K562 (cell line): ENCODE data around the gene KMT5B. TPM values are rescaled to one million over a fixed set of nuclear protein-coding genes. Genes with fewer than 3 reads are reported as not detected.

Experiments
- DACH1 ChIP-seq: fragments of 450-650 bp; IDR thresholded peaks from 2 replicates; pipeline ENCODE4 v1.6.1; 2018; ENCODE audit not compliant: partially characterized antibody
- GATA2 ChIP-seq: sonication (generic); formaldehyde crosslinking; IDR thresholded peaks from 2 replicates; pipeline ENCODE4 v1.4.0; 2020; ENCODE audit warnings: mild to moderate bottlenecking, missing genetic modification reagents
- GATAD2A ChIP-seq: fragments of 450-650 bp; IDR thresholded peaks from 2 replicates; pipeline ENCODE4 v1.6.1; 2017
- GTF2E2 ChIP-seq: fragments of 200-800 bp; sonication (Bioruptor generic); IDR thresholded peaks from 2 replicates; pipeline ENCODE4 v1.6.1; 2016; ENCODE audit warnings: missing genetic modification characterization, missing compliant biosample characterization
- HNRNPLL ChIP-seq: fragments of 200-400 bp; formaldehyde crosslinking; IDR thresholded peaks from 2 replicates; pipeline ENCODE4 v1.6.1; 2017; ENCODE audit warnings: low read length, low read depth, mild to moderate bottlenecking; ENCODE audit not compliant: poor library complexity, severe bottlenecking
- KDM5B ChIP-seq: fragments of 200-600 bp; sonication (generic); IDR thresholded peaks from 2 replicates; pipeline ENCODE4 v1.6.1; 2012; ENCODE audit warnings: low read depth, mild to moderate bottlenecking, moderate library complexity, low read length, control low read depth, inconsistent platforms; ENCODE audit not compliant: insufficient replicate concordance
- MED1 ChIP-seq: sonication (generic); formaldehyde crosslinking; IDR thresholded peaks from 2 replicates; pipeline ENCODE4 v1.8.1; 2023; ENCODE audit warnings: missing genetic modification reagents, borderline replicate concordance
- MYBL2 ChIP-seq, 2 experiments: fragments of 450-650 bp in 1 of 2; sonication (generic) in 1 of 2; formaldehyde crosslinking in 1 of 2; IDR thresholded peaks; 2 replicates each; pipeline versions ENCODE4 v1.6.1 to v1.8.1; 2017 to 2022; ENCODE audit warnings: borderline replicate concordance in 1 of 2, inconsistent platforms in 1 of 2, low read depth in 1 of 2, mild to moderate bottlenecking in 1 of 2, missing genetic modification reagents in 1 of 2, moderate library complexity in 1 of 2
- NR2F6 ChIP-seq: fragments of 450-650 bp; formaldehyde crosslinking; IDR thresholded peaks from 2 replicates; pipeline ENCODE4 v1.4.0; 2020; ENCODE audit warnings: mild to moderate bottlenecking
- PML ChIP-seq: IDR thresholded peaks from 2 replicates; pipeline ENCODE4 v1.6.1; 2012; ENCODE audit warnings: low read length, inconsistent platforms
- POLR2B ChIP-seq: fragments of 450-650 bp; IDR thresholded peaks from 2 replicates; pipeline ENCODE4 v1.6.1; 2018; ENCODE audit warnings: low read depth; ENCODE audit not compliant: partially characterized antibody
- RBM15 ChIP-seq: fragments of 200-400 bp; formaldehyde crosslinking; IDR thresholded peaks from 2 replicates; pipeline ENCODE4 v1.6.1; 2018; ENCODE audit warnings: mild to moderate bottlenecking, low read length, moderate library complexity; ENCODE audit not compliant: insufficient read depth
- SREBF2 ChIP-seq: sonication (generic); formaldehyde crosslinking; IDR thresholded peaks from 2 replicates; pipeline ENCODE4 v1.4.0; 2020; ENCODE audit warnings: mild to moderate bottlenecking, missing genetic modification reagents
- SRSF7 ChIP-seq: fragments of 200-400 bp; formaldehyde crosslinking; optimal IDR thresholded peaks from 2 replicates; pipeline ENCODE3; 2017; ENCODE audit warnings: mild to moderate bottlenecking, low read depth, low read length
- USF1 ChIP-seq: sonication (generic); formaldehyde crosslinking; IDR thresholded peaks from 2 replicates; pipeline ENCODE4 v1.9.0; 2022; ENCODE audit warnings: mild to moderate bottlenecking, missing genetic modification reagents
- ZNF212 ChIP-seq: fragments of 450-650 bp; formaldehyde crosslinking; IDR thresholded peaks from 2 replicates; pipeline ENCODE4 v1.4.0; 2020; ENCODE audit warnings: mild to moderate bottlenecking
- ZNF263 ChIP-seq: sonication (generic); formaldehyde crosslinking; IDR thresholded peaks from 2 replicates; pipeline ENCODE4 v1.8.0; 2022; ENCODE audit warnings: mild to moderate bottlenecking, missing genetic modification reagents, borderline replicate concordance
- polyA plus RNA-seq, 8 experiments: library from polyadenylated mRNA; depleted of rRNA in 4 of 8; stranded (reverse) in 5 of 8; unstranded in 3 of 8; fragments of >200 nt; fragmentation: Nextera tagmentation in 2 of 8; fragmentation: Illumina TruSeq in 1 of 8; extraction: Ambion mirVana in 2 of 8; extraction: Trizol in 1 of 8; gene quantifications; 2 replicates each; pipeline versions ENCODE4 v1.2.1 to v1.2.3, GENCODE V29; 2011 to 2014; ENCODE audit warnings: inconsistent platforms in 1 of 8, missing spikeins in 1 of 8
- total RNA-seq, 7 experiments: library from RNA; depleted of rRNA in 6 of 7; stranded (reverse); fragments of >200 nt in 6 of 7; fragmentation: Illumina TruSeq in 2 of 7; extraction: Trizol in 2 of 7; gene quantifications; 2 replicates each; pipeline versions ENCODE4 v1.2.1 to v1.2.3, GENCODE V29; 2011 to 2021; ENCODE audit warnings: low replicate concordance in 1 of 7
- TF ChIP-seq, protein P1 (sequence below): IDR thresholded peaks from 3 replicates; pipeline ENCODE4 v1.6.1; 2011; ENCODE audit warnings: borderline replicate concordance, mild to moderate bottlenecking; ENCODE audit not compliant: insufficient read length, insufficient read depth
- TF ChIP-seq, protein P2 (sequence below): sonication (generic); formaldehyde crosslinking; IDR thresholded peaks from 2 replicates; pipeline ENCODE4 v1.8.1; 2023; ENCODE audit warnings: mild to moderate bottlenecking, missing genetic modification reagents
- TF ChIP-seq, protein P3 (sequence below), 2 experiments: fragments of 450-650 bp in 1 of 2; IDR thresholded peaks; 2 replicates each; pipeline ENCODE4 v1.6.1; 2011 to 2017; ENCODE audit warnings: low read depth in 2 of 2, antibody characterized with exemption in 1 of 2, borderline replicate concordance in 1 of 2, low read length in 1 of 2, mild to moderate bottlenecking in 1 of 2, mixed read lengths in 1 of 2; ENCODE audit not compliant: control insufficient read depth in 1 of 2

Gene KMT5B
- total and polyA plus RNA-seq, 9 of the 15 experiments (the other 6 are each of a cell fraction or from before 2014, with no cell fraction given), result 7.3 to 27.3 (median 20.9) TPM

- no peak for TF ChIP-seq KDM5B
- TF ChIP-seq, protein P1, sequence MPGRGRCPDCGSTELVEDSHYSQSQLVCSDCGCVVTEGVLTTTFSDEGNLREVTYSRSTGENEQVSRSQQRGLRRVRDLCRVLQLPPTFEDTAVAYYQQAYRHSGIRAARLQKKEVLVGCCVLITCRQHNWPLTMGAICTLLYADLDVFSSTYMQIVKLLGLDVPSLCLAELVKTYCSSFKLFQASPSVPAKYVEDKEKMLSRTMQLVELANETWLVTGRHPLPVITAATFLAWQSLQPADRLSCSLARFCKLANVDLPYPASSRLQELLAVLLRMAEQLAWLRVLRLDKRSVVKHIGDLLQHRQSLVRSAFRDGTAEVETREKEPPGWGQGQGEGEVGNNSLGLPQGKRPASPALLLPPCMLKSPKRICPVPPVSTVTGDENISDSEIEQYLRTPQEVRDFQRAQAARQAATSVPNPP, result no peak
- no peak for TF ChIP-seq MED1 (CRISPR knock-in tag)
- TF ChIP-seq PML, result peak; percentile 52; the same call in 1 of the 2 replicates
- TF ChIP-seq GATA2, result no peak
- TF ChIP-seq HNRNPLL, result peak; percentile 87
- TF ChIP-seq ZNF263 (CRISPR knock-in tag), result no peak
- no peak for TF ChIP-seq SRSF7
- TF ChIP-seq POLR2B, result peak; percentile 20
- TF ChIP-seq GTF2E2 (tag), result no peak
- TF ChIP-seq, protein P2, sequence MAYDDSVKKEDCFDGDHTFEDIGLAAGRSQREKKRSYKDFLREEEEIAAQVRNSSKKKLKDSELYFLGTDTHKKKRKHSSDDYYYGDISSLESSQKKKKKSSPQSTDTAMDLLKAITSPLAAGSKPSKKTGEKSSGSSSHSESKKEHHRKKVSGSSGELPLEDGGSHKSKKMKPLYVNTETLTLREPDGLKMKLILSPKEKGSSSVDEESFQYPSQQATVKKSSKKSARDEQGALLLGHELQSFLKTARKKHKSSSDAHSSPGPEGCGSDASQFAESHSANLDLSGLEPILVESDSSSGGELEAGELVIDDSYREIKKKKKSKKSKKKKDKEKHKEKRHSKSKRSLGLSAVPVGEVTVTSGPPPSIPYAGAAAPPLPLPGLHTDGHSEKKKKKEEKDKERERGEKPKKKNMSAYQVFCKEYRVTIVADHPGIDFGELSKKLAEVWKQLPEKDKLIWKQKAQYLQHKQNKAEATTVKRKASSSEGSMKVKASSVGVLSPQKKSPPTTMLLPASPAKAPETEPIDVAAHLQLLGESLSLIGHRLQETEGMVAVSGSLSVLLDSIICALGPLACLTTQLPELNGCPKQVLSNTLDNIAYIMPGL, result no peak
- TF ChIP-seq SREBF2 (CRISPR knock-in tag), result no peak
- no peak for TF ChIP-seq DACH1
- no peak for TF ChIP-seq ZNF212 (CRISPR knock-in tag)
- TF ChIP-seq USF1, result peak; percentile 57
- no peak for TF ChIP-seq RBM15
- TF ChIP-seq, protein P3, sequence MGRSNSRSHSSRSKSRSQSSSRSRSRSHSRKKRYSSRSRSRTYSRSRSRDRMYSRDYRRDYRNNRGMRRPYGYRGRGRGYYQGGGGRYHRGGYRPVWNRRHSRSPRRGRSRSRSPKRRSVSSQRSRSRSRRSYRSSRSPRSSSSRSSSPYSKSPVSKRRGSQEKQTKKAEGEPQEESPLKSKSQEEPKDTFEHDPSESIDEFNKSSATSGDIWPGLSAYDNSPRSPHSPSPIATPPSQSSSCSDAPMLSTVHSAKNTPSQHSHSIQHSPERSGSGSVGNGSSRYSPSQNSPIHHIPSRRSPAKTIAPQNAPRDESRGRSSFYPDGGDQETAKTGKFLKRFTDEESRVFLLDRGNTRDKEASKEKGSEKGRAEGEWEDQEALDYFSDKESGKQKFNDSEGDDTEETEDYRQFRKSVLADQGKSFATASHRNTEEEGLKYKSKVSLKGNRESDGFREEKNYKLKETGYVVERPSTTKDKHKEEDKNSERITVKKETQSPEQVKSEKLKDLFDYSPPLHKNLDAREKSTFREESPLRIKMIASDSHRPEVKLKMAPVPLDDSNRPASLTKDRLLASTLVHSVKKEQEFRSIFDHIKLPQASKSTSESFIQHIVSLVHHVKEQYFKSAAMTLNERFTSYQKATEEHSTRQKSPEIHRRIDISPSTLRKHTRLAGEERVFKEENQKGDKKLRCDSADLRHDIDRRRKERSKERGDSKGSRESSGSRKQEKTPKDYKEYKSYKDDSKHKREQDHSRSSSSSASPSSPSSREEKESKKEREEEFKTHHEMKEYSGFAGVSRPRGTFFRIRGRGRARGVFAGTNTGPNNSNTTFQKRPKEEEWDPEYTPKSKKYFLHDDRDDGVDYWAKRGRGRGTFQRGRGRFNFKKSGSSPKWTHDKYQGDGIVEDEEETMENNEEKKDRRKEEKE (IDR thresholded peaks at IDR 0.05; ENCODE audit: borderline replicate concordance in 1 of 2, control insufficient read depth in 1 of 2, low read depth in 2 of 2, low read length in 1 of 2), result no peak
- TF ChIP-seq GATAD2A, result no peak
- no peak for TF ChIP-seq NR2F6
- TF ChIP-seq MYBL2 (IDR thresholded peaks at IDR 0.05; ENCODE audit: low read depth), result no peak
- no peak for TF ChIP-seq MYBL2 (CRISPR knock-in tag; IDR thresholded peaks at IDR 0.05; ENCODE audit: borderline replicate concordance)
These were observed 91.8 kb downstream of the KMT5B start, which contains the start of gene CHKA (continued) for GRCh38 chr11:68121067-68121899.
